ENCODE measurements around the gene CASTOR2. TPM values are rescaled to one million over a fixed set of nuclear protein-coding genes. Genes with fewer than 3 reads are reported as not detected.
A peak's percentile ranks its signal among the peaks of the same experiment; 100 is the strongest.

Gene CASTOR2
- total and polyA plus RNA-seq, 2 donors (not counting 3 experiments of a cell fraction or from before 2014, with no cell fraction given) = 9.6 to 25.1 TPM

DNA sequence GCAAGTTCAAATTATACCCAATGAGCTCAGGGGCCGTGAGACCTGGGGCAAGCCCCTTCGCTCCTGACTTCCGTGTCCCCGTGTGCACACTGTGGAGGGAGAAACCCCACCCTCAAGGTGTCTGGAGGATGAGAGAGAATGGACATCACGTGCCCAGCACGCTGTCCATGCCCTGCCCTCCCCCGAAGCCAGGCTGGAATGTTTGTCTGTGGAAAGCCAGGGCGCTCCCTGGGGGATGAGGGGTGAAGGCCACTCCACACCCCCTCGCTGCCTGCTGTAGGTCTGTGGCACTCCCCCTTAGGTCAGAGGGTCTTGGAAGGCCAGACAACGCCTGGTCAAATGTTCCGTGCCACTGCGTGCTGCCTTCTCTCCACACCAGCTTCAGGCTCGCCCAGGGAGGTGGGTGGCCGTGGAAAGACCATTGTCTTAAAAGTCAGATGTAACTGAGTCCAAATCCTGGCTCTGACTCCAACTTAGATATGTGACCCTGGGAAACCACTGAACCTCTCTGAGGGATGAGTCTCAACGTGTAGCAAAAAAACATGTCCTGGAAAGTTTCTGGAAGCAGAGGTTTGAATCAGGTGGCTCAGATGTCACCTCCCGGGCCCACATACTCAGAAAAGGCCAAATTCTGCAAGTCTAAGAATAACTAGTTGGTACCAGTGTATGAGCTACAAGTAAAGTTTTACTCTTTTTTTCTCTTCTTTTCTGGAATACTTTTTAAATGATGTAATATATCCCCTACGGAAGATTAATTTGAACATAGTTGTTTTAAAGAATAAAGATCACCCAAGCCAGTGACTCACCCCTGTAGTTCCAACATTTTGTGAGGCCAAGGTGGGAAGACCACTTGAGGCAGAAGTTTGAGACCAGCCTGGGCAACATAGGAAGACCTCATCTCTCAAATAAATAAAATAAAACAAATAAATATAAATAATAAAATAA is 84.2 kb downstream of the CASTOR2 start:
- no TSS peak for BruUV-seq (replicated peaks)
- Histone ChIP-seq H3K27ac (ENCODE audit: insufficient read depth, low read depth, low read length) (no peak overlapping the region), H3K9me3 (replicated peaks; ENCODE audit: control insufficient read depth, insufficient read depth, low read length) (no peaks in the 10 kb centered on the region), H3K9me1 (replicated peaks; ENCODE audit: control insufficient read depth, extremely low read depth, insufficient read depth, low read length) (no peaks in the 10 kb centered on the region), H3K36me3 (ENCODE audit: control insufficient read depth in 2 of 2, extremely low read depth in 1 of 2, insufficient read depth in 2 of 2, low read length in 2 of 2) (peaks cover 0 to 23% of the 10 kb centered on the region in 2 experiments), H3K4me1 (ENCODE audit: control insufficient read depth, extremely low read depth, insufficient read depth, low read length) (no peaks in the 10 kb centered on the region), H2AFZ (ENCODE audit: low read depth, low read length) (no peak overlapping the region), H3K4me3 (replicated peaks in 1 of 3; ENCODE audit: insufficient read depth in 1 of 3, low read depth in 1 of 3, low read length in 3 of 3) (no peak overlapping the region), H3K79me2 (ENCODE audit: control insufficient read depth, insufficient read depth, low read length) (no peaks in the 10 kb centered on the region), H3K9ac (replicated peaks; ENCODE audit: extremely low read depth, insufficient read depth, low read length) (no peak overlapping the region), H3K27me3 (ENCODE audit: control insufficient read depth in 2 of 2, insufficient read depth in 2 of 2, low read length in 2 of 2) (no peaks in the 10 kb centered on the region), H3K4me2 (ENCODE audit: insufficient read depth, low read length) (no peak overlapping the region), H4K20me1 (replicated peaks; ENCODE audit: control insufficient read depth, extremely low read depth, insufficient read depth, low read length) (no peaks in the 10 kb centered on the region)
- DNase-seq (ENCODE audit: low read depth, low spot score) (no peak), FAIRE-seq (no peak)
- no peak for TF ChIP-seq JUN (IDR thresholded peaks at IDR 0.05; ENCODE audit: borderline replicate concordance, insufficient read depth, insufficient read length, low read depth)
- no peak for TF ChIP-seq GATA2 (IDR thresholded peaks at IDR 0.05; ENCODE audit: insufficient read depth, insufficient read length, low read depth, low read length)
- TF ChIP-seq MYC (IDR thresholded peaks at IDR 0.05; ENCODE audit: low read depth, low read length) = no peak
- dilution Hi-C loops (cut with MboI; ENCODE audit: extremely low pct_ligation_motif_present, low sequenced_read_pairs) = no loop called here
- intact Hi-C loops (cut with micrococcal nuclease) = no loop called here
- ChIA-PET POLR2A (no interaction called here), CTCF (interaction anchor here (1.3 kb wide), 1 partner anchor 9 kb away, joined by 3 read pairs; no protein-coding TSS in a partner anchor)

GRCh38 chr7:75049817-75050216 is 85.3 kb downstream of the CASTOR2 start:
- TF ChIP-seq EZH2 (IDR thresholded peaks at IDR 0.05; ENCODE audit: borderline replicate concordance, low read depth, low read length, severe bottlenecking) (no peak), POLR2AphosphoS5 (IDR thresholded peaks at IDR 0.05; ENCODE audit: insufficient read depth, low read depth, low read length) (no peak), CTCF (IDR thresholded peaks at IDR 0.05; ENCODE audit: extremely low read depth in 1 of 2, insufficient read depth in 1 of 2, low read depth in 1 of 2, low read length in 2 of 2) (no peak), MYC (IDR thresholded peaks at IDR 0.05; ENCODE audit: low read depth, low read length) (no peak)
- Histone ChIP-seq H3K27ac (ENCODE audit: insufficient read depth, low read depth, low read length) (no peak overlapping the region), H3K9me1 (replicated peaks; ENCODE audit: control insufficient read depth, extremely low read depth, insufficient read depth, low read length) (no peaks in the 10 kb centered on the region), H4K20me1 (replicated peaks; ENCODE audit: control insufficient read depth, extremely low read depth, insufficient read depth, low read length) (no peaks in the 10 kb centered on the region), H3K4me2 (ENCODE audit: insufficient read depth, low read length) (no peak overlapping the region), H3K36me3 (ENCODE audit: control insufficient read depth in 2 of 2, extremely low read depth in 1 of 2, insufficient read depth in 2 of 2, low read length in 2 of 2) (peaks cover 0 to 28% of the 10 kb centered on the region in 2 experiments), H3K9me3 (replicated peaks; ENCODE audit: control insufficient read depth, insufficient read depth, low read length) (no peaks in the 10 kb centered on the region), H2AFZ (ENCODE audit: low read depth, low read length) (no peak overlapping the region), H3K4me3 (replicated peaks in 1 of 3; ENCODE audit: insufficient read depth in 1 of 3, low read depth in 1 of 3, low read length in 3 of 3) (no peak overlapping the region), H3K79me2 (ENCODE audit: control insufficient read depth, insufficient read depth, low read length) (no peaks in the 10 kb centered on the region), H3K27me3 (ENCODE audit: control insufficient read depth in 2 of 2, insufficient read depth in 2 of 2, low read length in 2 of 2) (no peaks in the 10 kb centered on the region), H3K4me1 (ENCODE audit: control insufficient read depth, extremely low read depth, insufficient read depth, low read length) (no peaks in the 10 kb centered on the region), H3K9ac (replicated peaks; ENCODE audit: extremely low read depth, insufficient read depth, low read length) (no peak overlapping the region)
- ChIA-PET POLR2A (no interaction called here), CTCF (no interaction called here)
- FAIRE-seq = peak; percentile 37
- BruUV-seq (replicated peaks) = no TSS peak
- DNase-seq (ENCODE audit: low read depth, low spot score) = no peak
- dilution Hi-C loops (cut with MboI; ENCODE audit: extremely low pct_ligation_motif_present, low sequenced_read_pairs) (no loop called here), intact Hi-C loops (cut with micrococcal nuclease) (no loop called here)

Measured in endothelial cell of umbilical vein (primary cell).